K562 (cell line): ENCODE data around the gene HELLS. TPM values are rescaled to one million over a fixed set of nuclear protein-coding genes. Genes with fewer than 3 reads are reported as not detected.

Experiments
- ATAC-seq: fragments of 200-7000 bp; cut with Tn5 transposase; 3 replicates; pipeline ENCODE4 v1.9.1; 2020; ENCODE audit warnings: moderate library complexity
- BruUV-seq: library from RNA; stranded (reverse); fragments of 400-500 nt; replicated peaks from 2 replicates; lab custom pipeline; 2021; lab: Mats Ljungman, UMichigan
- CTCF ChIA-PET: fragments of 300-600 bp; formaldehyde crosslinking; extraction: SDS; loops from one replicate; lab custom pipeline; 2021; ENCODE audit warnings: low intra/inter-chr PET ratio; lab: Yijun Ruan, JAX
- POLR2A ChIA-PET: fragments of 300-600, 350-650 bp; sonication (Branson Sonifier 250); formaldehyde crosslinking; extraction: SDS; loops from one replicate; lab custom pipeline; 2021; ENCODE audit warnings: antibody characterized with exemption, inconsistent platforms; lab: Yijun Ruan, JAX
- DNase-seq, 4 experiments: peaks; one replicate each; pipeline versions ENCODE4 v3.0.0 to v3.0.0-alpha.2; 2011 to 2018; ENCODE audit warnings: low spot score in 3 of 4, mixed read lengths in 3 of 4; ENCODE audit errors: extremely low read depth in 1 of 4
- FAIRE-seq: peaks from 2 replicates; lab custom pipeline; 2011; peaks lifted over from hg19 to GRCh38; lab: Jason Lieb, UNC
- H2AFZ ChIP-seq: 2 replicates; pipeline ENCODE4 v1.6.0; 2011; ENCODE audit warnings: low read depth, low read length, control low read depth, inconsistent platforms
- H3K27ac ChIP-seq: fragments of 200-600 bp; 3 replicates; pipeline ENCODE4 v1.8.0; 2011; ENCODE audit warnings: low read depth, mild to moderate bottlenecking, control low read depth, inconsistent platforms, low read length, moderate library complexity, mixed read lengths; ENCODE audit errors: extremely low read depth
- H3K27me3 ChIP-seq, 2 experiments: fragments of 300-600 bp in 1 of 2; 2 replicates in 1 of 2; 3 replicates in 1 of 2; pipeline versions ENCODE4 v1.6.0 to v1.8.0; 2011; ENCODE audit warnings: inconsistent platforms in 2 of 2, low read length in 2 of 2, mild to moderate bottlenecking in 1 of 2, mixed read lengths in 1 of 2, moderate library complexity in 1 of 2; ENCODE audit not compliant: control insufficient read depth in 2 of 2, insufficient read depth in 2 of 2
- H3K36me3 ChIP-seq: fragments of 300-600 bp; 3 replicates; pipeline ENCODE4 v1.8.0; 2011; ENCODE audit warnings: mild to moderate bottlenecking, low read length, inconsistent platforms; ENCODE audit not compliant: control insufficient read depth, insufficient read depth
- H3K4me1 ChIP-seq, 2 experiments: fragments of 200-600 bp in 1 of 2; replicated peaks in 1 of 2; 2 replicates in 1 of 2; 3 replicates in 1 of 2; pipeline versions ENCODE4 v1.5.1 to v1.8.0; 2011; ENCODE audit warnings: inconsistent platforms in 2 of 2, low read length in 2 of 2, mild to moderate bottlenecking in 1 of 2, mixed read lengths in 1 of 2, moderate library complexity in 1 of 2; ENCODE audit not compliant: control insufficient read depth in 2 of 2, insufficient read depth in 2 of 2
- H3K4me2 ChIP-seq: 2 replicates; pipeline ENCODE4 v1.6.1; 2011; ENCODE audit warnings: low read length, control low read depth, inconsistent platforms, mixed read lengths; ENCODE audit not compliant: insufficient read depth
- H3K4me3 ChIP-seq: fragments of 200-600 bp; sonication (generic), shearing (Covaris generic); 2 replicates; pipeline ENCODE4 v1.5.1; 2016; ENCODE audit warnings: control low read depth, inconsistent platforms
- H3K79me2 ChIP-seq: fragments of 200-600 bp; 3 replicates; pipeline ENCODE4 v1.8.0; 2011; ENCODE audit warnings: low read length, inconsistent platforms; ENCODE audit not compliant: control insufficient read depth, insufficient read depth
- H3K9ac ChIP-seq, 2 experiments: 2 replicates each; pipeline versions ENCODE4 v1.6.0 to v1.6.1; 2011; ENCODE audit warnings: low read depth in 2 of 2, low read length in 2 of 2, control low read depth in 1 of 2, inconsistent platforms in 1 of 2, mild to moderate bottlenecking in 1 of 2, mixed read lengths in 1 of 2; ENCODE audit not compliant: insufficient read depth in 1 of 2
- H3K9me1 ChIP-seq: one replicate; pipeline ENCODE4 v1.6.0; 2011; ENCODE audit warnings: inconsistent platforms, mild to moderate bottlenecking, low read length, moderate library complexity; ENCODE audit not compliant: control insufficient read depth, insufficient read depth
- H3K9me3 ChIP-seq: replicated peaks from 2 replicates; pipeline ENCODE4 v1.5.1; 2011; ENCODE audit warnings: low read depth, low read length, inconsistent platforms; ENCODE audit not compliant: control insufficient read depth, insufficient read depth
- H4K20me1 ChIP-seq: replicated peaks from 2 replicates; pipeline ENCODE4 v1.6.1; 2011; ENCODE audit warnings: low read length, inconsistent platforms, mixed read lengths; ENCODE audit not compliant: control insufficient read depth, insufficient read depth
- DACH1 ChIP-seq: fragments of 450-650 bp; IDR thresholded peaks from 2 replicates; pipeline ENCODE4 v1.6.1; 2018; ENCODE audit not compliant: partially characterized antibody
- E2F1 ChIP-seq: sonication (generic); formaldehyde crosslinking; IDR thresholded peaks from 2 replicates; pipeline ENCODE4 v1.8.1; 2023; ENCODE audit warnings: mild to moderate bottlenecking, missing genetic modification reagents, moderate library complexity
- MYC ChIP-seq, 2 experiments: fragments of 250-450 bp in 1 of 2; sonication (Bioruptor Pico) in 1 of 2; IDR thresholded peaks; 2 replicates each; pipeline versions ENCODE4 v1.5.1 to v1.6.1; 2012 to 2021; ENCODE audit warnings: low read depth in 2 of 2, borderline replicate concordance in 1 of 2, improper control_type of control experiment in 1 of 2, low read length in 1 of 2, mild to moderate bottlenecking in 1 of 2, moderate library complexity in 1 of 2
- RFX7 ChIP-seq: fragments of 250-450 bp; sonication (Bioruptor Pico); IDR thresholded peaks from 2 replicates; pipeline ENCODE4 v1.5.1; 2021; ENCODE audit warnings: mild to moderate bottlenecking
- SREBF2 ChIP-seq: sonication (generic); formaldehyde crosslinking; IDR thresholded peaks from 2 replicates; pipeline ENCODE4 v1.4.0; 2020; ENCODE audit warnings: mild to moderate bottlenecking, missing genetic modification reagents
- THAP12 ChIP-seq: fragments of 250-450 bp; sonication (Bioruptor Pico); IDR thresholded peaks from 2 replicates; pipeline ENCODE4 v1.9.0; 2021; ENCODE audit warnings: mild to moderate bottlenecking, inconsistent platforms
- THRAP3 ChIP-seq: fragments of 450-650 bp; IDR thresholded peaks from 2 replicates; pipeline ENCODE4 v1.6.1; 2016; ENCODE audit warnings: mild to moderate bottlenecking, inconsistent platforms, borderline replicate concordance
- YY1 ChIP-seq, 3 experiments: IDR thresholded peaks; 2 replicates each; pipeline ENCODE4 v1.6.1; 2011; ENCODE audit warnings: low read length in 2 of 3, mild to moderate bottlenecking in 2 of 3, moderate library complexity in 2 of 3, borderline replicate concordance in 1 of 3, control low read depth in 1 of 3, low read depth in 1 of 3; ENCODE audit not compliant: insufficient read depth in 3 of 3, insufficient replicate concordance in 2 of 3, control insufficient read depth in 1 of 3, insufficient read length in 1 of 3; ENCODE audit errors: extremely low read depth in 1 of 3
- ZFP36 ChIP-seq: fragments of 150-350 bp; IDR thresholded peaks from 2 replicates; pipeline ENCODE4 v1.6.1; 2018; ENCODE audit warnings: low read length, low read depth; ENCODE audit not compliant: partially characterized antibody
- ZNF239 ChIP-seq: fragments of 250-450 bp; sonication (Bioruptor Pico); IDR thresholded peaks from 2 replicates; pipeline ENCODE4 v1.4.0; 2020; ENCODE audit warnings: mild to moderate bottlenecking
- ZNF785 ChIP-seq: fragments of 250-450 bp; sonication (Bioruptor Pico); IDR thresholded peaks from 2 replicates; pipeline ENCODE4 v1.4.0; 2020; ENCODE audit warnings: mild to moderate bottlenecking
- WGBS: fragments of 100-300 bp; shearing (Covaris generic); methylation state at CpG from one replicate; pipeline ENCODE4 v1.1.6; 2016; ENCODE audit warnings: low coverage, mixed read lengths; ENCODE audit not compliant: insufficient coverage; ENCODE audit errors: missing lambda C conversion rate; 5-methylcytosine and 5-hydroxymethylcytosine counted together
- in situ Hi-C: fragments of 300-500 bp; cut with MboI; formaldehyde crosslinking; loops from 4 replicates; pipeline ENCODE4 v1.15.0; 2018; ENCODE audit warnings: inconsistent platforms, mixed read lengths
- intact Hi-C: fragments of 100-400 bp; cut with micrococcal nuclease; formaldehyde crosslinking; loops from 2 replicates; pipeline ENCODE4 v1.14.2; 2022
- polyA plus RNA-seq, 8 experiments: library from polyadenylated mRNA; depleted of rRNA in 4 of 8; stranded (reverse) in 5 of 8; unstranded in 3 of 8; fragments of >200 nt; fragmentation: Nextera tagmentation in 2 of 8; fragmentation: Illumina TruSeq in 1 of 8; extraction: Ambion mirVana in 2 of 8; extraction: Trizol in 1 of 8; gene quantifications; 2 replicates each; pipeline versions ENCODE4 v1.2.1 to v1.2.3, GENCODE V29; 2011 to 2014; ENCODE audit warnings: inconsistent platforms in 1 of 8, missing spikeins in 1 of 8
- total RNA-seq, 7 experiments: library from RNA; depleted of rRNA in 6 of 7; stranded (reverse); fragments of >200 nt in 6 of 7; fragmentation: Illumina TruSeq in 2 of 7; extraction: Trizol in 2 of 7; gene quantifications; 2 replicates each; pipeline versions ENCODE4 v1.2.1 to v1.2.3, GENCODE V29; 2011 to 2021; ENCODE audit warnings: low replicate concordance in 1 of 7
- TF ChIP-seq, protein P1 (sequence below): sonication (generic); formaldehyde crosslinking; IDR thresholded peaks from 2 replicates; pipeline ENCODE4 v1.8.1; 2022; ENCODE audit warnings: missing genetic modification reagents

Gene HELLS
- total and polyA plus RNA-seq, 9 of the 15 experiments (the other 6 are each of a cell fraction or from before 2014, with no cell fraction given) = 8.8 to 52.1 (median 24.7) TPM

GRCh38 chr10:94524146-94524545 is 21.4 kb upstream of the HELLS start:
- in situ Hi-C loops = no loop called here

DNA sequence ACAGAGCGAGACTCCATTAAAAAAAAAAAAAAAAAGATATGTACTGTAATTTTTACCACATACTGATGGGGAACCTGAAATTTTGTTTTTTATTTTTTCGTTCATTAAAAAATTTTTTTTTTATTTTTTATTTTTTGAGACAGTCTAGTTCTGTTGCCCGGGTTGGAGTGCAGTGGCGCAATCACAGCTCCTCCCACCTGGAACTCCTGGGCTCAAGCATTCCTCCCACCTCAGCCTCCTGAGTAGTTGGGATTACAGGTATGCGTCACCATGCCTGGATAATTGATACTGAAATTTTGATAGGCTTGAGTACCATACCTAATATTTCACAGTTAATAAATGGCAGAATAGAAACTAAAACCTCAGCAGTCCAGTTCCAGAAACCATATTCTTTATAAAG is 20.9 kb upstream of the HELLS start:
- Histone ChIP-seq H3K9ac (no peak overlapping the region), H3K27me3 (no peaks in the 10 kb centered on the region), H3K4me1 (peaks cover 0 to 7% of the 10 kb centered on the region in 2 experiments; a peak in 2 of 5 replicates), H3K9me3 (no peaks in the 10 kb centered on the region), H3K4me3 (no peak overlapping the region), H4K20me1 (no peaks in the 10 kb centered on the region), H3K9me1 (no peaks in the 10 kb centered on the region), H3K4me2 (no peak overlapping the region), H3K27ac (no peak overlapping the region), H3K79me2 (no peaks in the 10 kb centered on the region), H3K36me3 (no peaks in the 10 kb centered on the region), H2AFZ (no peak overlapping the region)
- ChIA-PET POLR2A (no interaction called here), CTCF (no interaction called here)
- ATAC-seq = no peak
- BruUV-seq = no TSS peak
- FAIRE-seq = no peak
- DNase-seq = no peak
- in situ Hi-C loops (no loop called here), intact Hi-C loops (no loop called here)
- whole genome bisulfite sequencing = 92% methylated on average over 5 of the region's 5 CpGs
- TF ChIP-seq ZFP36 (no peak), ZNF785 (CRISPR knock-in tag) (no peak), ZNF239 (CRISPR knock-in tag) (no peak), THAP12 (CRISPR knock-in tag) (no peak), MYC (IDR thresholded peaks at IDR 0.05; ENCODE audit: low read depth, low read length) (no peak), MYC (CRISPR knock-in tag; IDR thresholded peaks at IDR 0.05; ENCODE audit: borderline replicate concordance, low read depth) (no peak), E2F1 (CRISPR knock-in tag) (no peak), SREBF2 (CRISPR knock-in tag) (no peak), DACH1 (no peak)
- TF ChIP-seq, protein P1, sequence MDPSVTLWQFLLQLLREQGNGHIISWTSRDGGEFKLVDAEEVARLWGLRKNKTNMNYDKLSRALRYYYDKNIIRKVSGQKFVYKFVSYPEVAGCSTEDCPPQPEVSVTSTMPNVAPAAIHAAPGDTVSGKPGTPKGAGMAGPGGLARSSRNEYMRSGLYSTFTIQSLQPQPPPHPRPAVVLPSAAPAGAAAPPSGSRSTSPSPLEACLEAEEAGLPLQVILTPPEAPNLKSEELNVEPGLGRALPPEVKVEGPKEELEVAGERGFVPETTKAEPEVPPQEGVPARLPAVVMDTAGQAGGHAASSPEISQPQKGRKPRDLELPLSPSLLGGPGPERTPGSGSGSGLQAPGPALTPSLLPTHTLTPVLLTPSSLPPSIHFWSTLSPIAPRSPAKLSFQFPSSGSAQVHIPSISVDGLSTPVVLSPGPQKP (CRISPR knock-in tag) = no peak

More at GRCh38 chr10:94524146-94524545, 21.4 kb upstream of the HELLS start:
- POLR2A ChIA-PET = interaction anchor here (0.8 kb wide), 1 partner anchor 43 kb away, joined by 3 read pairs; no protein-coding TSS in a partner anchor
- DNase-seq (no peak), FAIRE-seq (no peak), ATAC-seq (no peak)
- no peaks in the 10 kb centered on the region for H3K9me1 ChIP-seq
- no peak overlapping the region for H3K4me2 ChIP-seq
- no peak overlapping the region for H3K4me3 ChIP-seq
- H4K20me1 ChIP-seq = no peaks in the 10 kb centered on the region
- H3K27ac ChIP-seq = no peak overlapping the region
- H3K9me3 ChIP-seq = no peaks in the 10 kb centered on the region
- no TSS peak for BruUV-seq
- H3K27me3 ChIP-seq = no peaks in the 10 kb centered on the region
- TF ChIP-seq YY1 (IDR thresholded peaks at IDR 0.05; ENCODE audit: borderline replicate concordance in 1 of 3, control insufficient read depth in 1 of 3, extremely low read depth in 1 of 3, insufficient read depth in 3 of 3, insufficient read length in 1 of 3, insufficient replicate concordance in 2 of 3, low read depth in 1 of 3, low read length in 2 of 3) (no peak), RFX7 (CRISPR knock-in tag) (no peak), THRAP3 (no peak)
- H3K36me3 ChIP-seq = no peaks in the 10 kb centered on the region
- intact Hi-C loops = no loop called here
- WGBS = 92% methylated on average over 7 of the region's 7 CpGs
- H3K4me1 ChIP-seq = peaks cover 0 to 7% of the 10 kb centered on the region in 2 experiments; a peak in 2 of 5 replicates
- H3K79me2 ChIP-seq = no peaks in the 10 kb centered on the region
- no peak overlapping the region for H2AFZ ChIP-seq
- CTCF ChIA-PET = no interaction called here
- H3K9ac ChIP-seq = no peak overlapping the region
